Cardiac muscle cell (in vitro differentiated cells and primary cell): Measurements from ENCODE around the gene CFAP69. TPM values are rescaled to one million over a fixed set of nuclear protein-coding genes. Genes with fewer than 3 reads are reported as not detected.

Experiments
- DNase-seq, 2 donors: peaks; one replicate each; pipeline versions ENCODE4 v3.0.0 to v3.0.0-alpha.2; 2010 to 2017; ENCODE audit warnings: low read depth in 1 of 2, low spot score in 1 of 2
- H3K27ac ChIP-seq: fragments of 200-600 bp; sonication (generic); 2 replicates; pipeline ENCODE4 v1.5.1; 2016
- H3K27me3 ChIP-seq: fragments of 200-600 bp; sonication (generic); 2 replicates; pipeline ENCODE4 v1.6.0; 2016; ENCODE audit warnings: control low read depth
- H3K36me3 ChIP-seq: fragments of 200-600 bp; sonication (generic); 2 replicates; pipeline ENCODE4 v1.5.1; 2016; ENCODE audit warnings: control low read depth
- H3K4me1 ChIP-seq: fragments of 200-600 bp; sonication (generic); 2 replicates; pipeline ENCODE4 v1.8.1; 2017; ENCODE audit warnings: low read depth, mild to moderate bottlenecking, mixed run types
- H3K4me3 ChIP-seq: fragments of 200-600 bp; sonication (generic); 2 replicates; pipeline ENCODE4 v1.5.1; 2016; ENCODE audit warnings: mild to moderate bottlenecking
- H3K9me3 ChIP-seq: fragments of 200-600 bp; sonication (generic); 2 replicates; pipeline ENCODE4 v1.5.1; 2017; ENCODE audit warnings: low read depth, mild to moderate bottlenecking, control low read depth
- CTCF ChIP-seq: IDR thresholded peaks from 2 replicates; pipeline ENCODE4 v1.5.1; 2012; ENCODE audit warnings: low read depth, mild to moderate bottlenecking, low read length
- polyA plus RNA-seq: library from polyadenylated mRNA; unstranded; fragments of >200 nt; fragmentation: Nextera tagmentation; extraction: Ambion mirVana; gene quantifications from 2 replicates; pipeline ENCODE4 v1.2.1, GENCODE V29; 2016
- total RNA-seq: library from RNA; depleted of rRNA; stranded (reverse); fragments of >200 nt; gene quantifications from 2 replicates; pipeline ENCODE4 v1.2.3, GENCODE V29; 2016

Gene CFAP69
- total and polyA plus RNA-seq, 2 experiments from 2014 or later = 2.5 to 19.2 TPM

GRCh38 chr7:90216080-90216674, 28.8 kb upstream of the CFAP69 start:
- TF ChIP-seq CTCF = no peak
- Histone ChIP-seq H3K36me3 (no peaks in the 10 kb centered on the region), H3K4me3 (no peak overlapping the region), H3K9me3 (no peaks in the 10 kb centered on the region), H3K4me1 (no peaks in the 10 kb centered on the region), H3K27ac (no peak overlapping the region), H3K27me3 (no peaks in the 10 kb centered on the region)
- DNase-seq = peak in 1 of 2 donors; percentile 56

GRCh38 chr7:90216771-90217170, 28.2 kb upstream of the CFAP69 start:
- DNase-seq = peak in 1 of 2 donors; percentile 28
- H3K36me3 ChIP-seq = no peaks in the 10 kb centered on the region
- H3K4me3 ChIP-seq = no peak overlapping the region
- H3K27me3 ChIP-seq = no peaks in the 10 kb centered on the region
- H3K27ac ChIP-seq = no peak overlapping the region
- H3K9me3 ChIP-seq = no peaks in the 10 kb centered on the region
- H3K4me1 ChIP-seq = no peaks in the 10 kb centered on the region
- no peak for TF ChIP-seq CTCF

GRCh38 chr7:90222390-90222789, 22.6 kb upstream of the CFAP69 start:
- Histone ChIP-seq H3K36me3 (no peaks in the 10 kb centered on the region), H3K27ac (no peak overlapping the region), H3K4me3 (no peak overlapping the region), H3K27me3 (no peaks in the 10 kb centered on the region), H3K9me3 (no peaks in the 10 kb centered on the region), H3K4me1 (no peaks in the 10 kb centered on the region)
- TF ChIP-seq CTCF = no peak
- no peak for DNase-seq

GRCh38 chr7:90222811-90223725, 21.9 kb upstream of the CFAP69 start:
- H3K27me3 ChIP-seq = no peaks in the 10 kb centered on the region
- no peaks in the 10 kb centered on the region for H3K9me3 ChIP-seq
- no peak overlapping the region for H3K4me3 ChIP-seq
- no peak for TF ChIP-seq CTCF
- no peak overlapping the region for H3K27ac ChIP-seq
- H3K4me1 ChIP-seq = no peaks in the 10 kb centered on the region
- peak in 1 of 2 donors; percentile 28 for DNase-seq
- H3K36me3 ChIP-seq = no peaks in the 10 kb centered on the region

- no peak overlapping the region for H3K4me3 ChIP-seq
- no peak for TF ChIP-seq CTCF
- H3K4me1 ChIP-seq = no peaks in the 10 kb centered on the region
- no peak overlapping the region for H3K27ac ChIP-seq
- DNase-seq = no peak
- H3K36me3 ChIP-seq = no peaks in the 10 kb centered on the region
- no peaks in the 10 kb centered on the region for H3K27me3 ChIP-seq
- no peaks in the 10 kb centered on the region for H3K9me3 ChIP-seq
Measured at GRCh38 chr7:90224195-90224594, 20.8 kb upstream of the CFAP69 start.
